H7 (cell line): ENCODE data around the gene CGB1. TPM values are rescaled to one million over a fixed set of nuclear protein-coding genes. Genes with fewer than 3 reads are reported as not detected.
"Not testable (repeated sequence)": the region's sequence is repeated elsewhere in the genome, so short reads cannot be mapped to it uniquely, and the experiment has no call there.

ENCODE experiments used
- DNase-seq: peaks from one replicate; pipeline ENCODE4 v3.0.0; 2012
- H3K27me3 ChIP-seq: 2 replicates; pipeline ENCODE4 v1.6.0; 2011; ENCODE audit warnings: mild to moderate bottlenecking, low read length; ENCODE audit not compliant: control insufficient read depth, insufficient read depth
- H3K36me3 ChIP-seq: replicated peaks from 2 replicates; pipeline ENCODE4 v1.5.1; 2011; ENCODE audit warnings: low read length; ENCODE audit not compliant: control insufficient read depth, insufficient read depth
- H3K4me3 ChIP-seq: 2 replicates; pipeline ENCODE4 v1.5.1; 2011; ENCODE audit warnings: low read depth, mild to moderate bottlenecking, control low read depth, low read length, moderate library complexity; ENCODE audit not compliant: insufficient read depth
- total RNA-seq: library from RNA; depleted of rRNA; stranded (reverse); fragments of >200 nt; shearing (Covaris generic); gene quantifications from 2 replicates; pipeline ENCODE4 v1.2.3, GENCODE V29; 2014

Gene CGB1
- total RNA-seq, 1 experiment from 2014 or later: not detected

DNA sequence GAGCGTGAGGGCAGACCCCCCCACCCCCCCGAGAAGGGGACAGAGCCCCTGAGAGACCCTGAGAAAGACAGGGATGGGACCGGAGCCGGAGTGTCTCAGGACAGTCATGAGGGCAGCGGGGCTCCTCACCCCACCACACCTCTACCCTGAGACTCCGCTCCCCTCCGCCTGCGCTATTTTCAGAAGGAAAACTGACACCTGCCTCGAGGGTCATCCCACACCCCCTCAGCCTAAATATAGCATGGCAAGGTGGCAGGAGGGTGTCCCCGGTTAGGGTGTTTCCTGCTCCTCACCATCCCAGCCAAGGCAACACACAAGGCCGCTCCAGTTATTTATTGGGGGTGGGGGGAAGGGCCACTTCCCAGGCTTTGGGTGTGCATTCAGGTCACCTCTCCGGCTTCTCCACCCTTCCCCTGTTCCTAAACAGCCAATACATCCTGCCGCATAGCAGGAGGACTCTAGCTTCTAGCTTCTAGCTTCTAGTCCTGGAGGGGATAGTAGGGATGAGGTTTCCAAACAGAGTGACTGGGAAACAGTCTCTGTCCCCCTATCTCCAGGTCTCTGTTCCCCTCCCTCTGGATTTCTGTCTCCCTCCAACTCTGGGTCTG is 29.3 kb upstream of the CGB1 start:
- Histone ChIP-seq H3K27me3 (peaks cover 65% of the 10 kb centered on the region), H3K4me3 (no peak overlapping the region), H3K36me3 (no peaks in the 10 kb centered on the region)
- peak; percentile 68 for DNase-seq

DNA sequence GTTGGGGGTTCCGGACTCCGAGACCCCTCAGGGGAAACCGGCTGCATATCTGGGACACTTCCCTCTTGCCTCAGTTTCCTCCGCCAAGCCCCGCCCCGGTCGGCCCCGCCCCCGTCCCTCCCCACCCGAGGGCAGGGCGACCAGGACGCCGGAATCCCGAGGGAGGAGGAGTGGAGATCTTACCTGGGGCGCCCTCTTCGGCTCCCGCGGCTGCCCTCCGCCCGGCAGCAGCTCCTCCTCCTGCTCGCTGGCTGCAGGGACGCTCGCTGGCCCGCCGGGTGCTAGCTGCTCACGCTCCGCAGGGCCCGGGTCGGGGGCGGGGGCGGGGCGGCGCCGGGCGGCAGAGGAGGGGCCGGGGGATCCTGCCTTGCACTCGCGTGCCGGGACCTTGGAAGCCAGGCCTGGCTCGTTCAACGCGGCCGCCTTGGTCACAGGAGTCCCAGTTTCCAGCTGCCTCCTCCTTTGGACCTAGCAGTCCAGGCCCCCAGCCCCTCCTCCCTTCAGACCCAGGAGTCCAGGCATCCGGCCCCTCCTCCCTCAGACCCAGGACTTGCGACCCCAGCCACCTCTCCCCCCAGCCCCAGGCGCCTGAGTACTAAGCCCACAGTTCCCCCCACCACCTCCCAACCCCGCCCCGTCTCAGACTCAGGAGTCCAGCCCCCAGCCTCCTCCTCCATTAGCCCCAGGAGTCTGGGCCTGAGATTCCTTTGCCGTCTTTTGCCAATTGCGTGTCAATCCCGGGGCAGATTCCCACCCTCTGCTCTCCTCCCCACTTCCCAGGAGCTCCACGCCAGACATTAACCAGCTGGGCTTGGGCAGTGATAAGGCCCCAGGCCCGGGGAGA is 28.3 kb upstream of the CGB1 start, which contains the start of gene NTF4:
TSS of gene NTF4 (minus strand) at position 51 of the 844 bp plus-strand sequence. CDS start 2,821 bp downstream, outside the sequence.
- Histone ChIP-seq H3K27me3 (peaks cover 57% of the 10 kb centered on the region), H3K36me3 (no peaks in the 10 kb centered on the region), H3K4me3 (peak within 1 kb of the TSS; percentile 41)
- peak; percentile 97 for DNase-seq

DNA sequence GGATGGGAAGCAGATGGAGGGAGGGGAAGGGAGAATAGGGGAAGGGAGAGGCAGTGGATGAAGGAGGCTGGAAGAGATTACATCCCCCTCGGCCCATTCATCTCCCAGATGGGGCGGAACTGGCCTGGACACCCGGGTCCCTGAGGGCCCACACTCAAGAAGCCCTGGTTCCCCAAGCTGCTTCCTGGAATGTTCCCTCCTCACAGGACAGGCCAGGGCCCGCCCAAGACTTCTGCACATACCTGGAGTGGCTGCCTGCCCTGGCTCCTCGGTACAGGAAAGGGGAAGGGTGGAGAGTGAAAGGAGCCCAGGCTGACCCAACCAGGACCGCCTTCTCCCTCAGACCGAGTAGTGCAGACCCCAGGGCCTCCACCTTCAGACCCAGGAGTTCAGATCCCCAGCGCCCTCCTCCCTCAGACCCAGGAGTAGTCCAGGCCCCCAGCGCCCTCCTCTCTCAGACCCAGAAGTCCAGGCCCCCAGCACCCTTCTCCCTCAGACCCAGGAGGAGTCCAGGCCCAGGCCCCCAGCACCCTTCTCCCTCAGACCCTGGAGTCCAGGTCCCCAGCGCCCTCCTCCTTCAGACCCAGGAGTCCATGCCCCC is 27.4 kb upstream of the CGB1 start:
- Histone ChIP-seq H3K36me3 (no peaks in the 10 kb centered on the region), H3K4me3 (peak overlapping the region; percentile 41; the same call in 1 of the 2 replicates), H3K27me3 (peaks cover 54% of the 10 kb centered on the region)
- DNase-seq: peak; percentile 71

DNA sequence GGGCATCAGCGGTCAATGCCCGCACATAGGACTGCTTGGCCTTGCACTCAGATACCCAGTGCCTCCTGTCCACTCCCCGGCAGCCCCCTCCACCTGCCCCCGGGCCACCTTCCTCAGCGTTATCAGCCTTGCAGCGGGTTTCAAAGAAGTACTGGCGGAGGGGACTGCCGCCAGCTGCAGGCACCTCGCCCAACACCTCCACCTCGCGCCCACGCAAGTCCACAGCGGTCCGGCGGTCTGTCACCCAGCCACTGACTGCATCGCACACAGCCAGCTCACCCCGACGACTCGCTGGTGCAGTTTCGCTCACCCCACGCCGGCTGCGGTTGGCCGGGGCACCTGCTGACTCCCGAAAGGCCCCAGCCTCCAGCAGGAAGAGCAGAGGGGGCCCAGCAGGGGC is 24.8 kb upstream of the CGB1 start:
- peak; percentile 43 for DNase-seq
- Histone ChIP-seq H3K27me3 (peaks cover 59% of the 10 kb centered on the region), H3K36me3 (no peaks in the 10 kb centered on the region), H3K4me3 (no peak overlapping the region)

DNA sequence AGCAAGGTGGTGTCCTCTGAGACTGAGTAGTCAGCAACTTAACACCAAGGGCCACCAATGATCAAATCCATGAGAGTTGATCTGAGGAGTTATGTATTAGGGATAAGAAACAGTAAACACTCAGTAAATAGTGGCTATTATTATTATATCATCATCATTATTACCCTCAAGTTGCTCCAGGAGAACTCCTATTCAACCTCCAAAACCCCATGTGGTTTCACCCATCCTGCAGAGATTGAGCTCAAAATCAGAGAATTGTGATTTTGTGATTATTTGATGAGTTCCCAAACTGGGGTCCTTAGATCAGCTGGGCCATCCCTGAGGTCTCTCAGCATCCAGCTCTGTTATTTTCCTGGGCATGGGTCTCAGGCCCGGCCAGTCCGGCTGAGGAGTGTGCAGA is 24.3 kb upstream of the CGB1 start:
- no peak overlapping the region for H3K4me3 ChIP-seq
- peaks cover 59% of the 10 kb centered on the region for H3K27me3 ChIP-seq
- DNase-seq: no peak
- H3K36me3 ChIP-seq: no peaks in the 10 kb centered on the region

DNA sequence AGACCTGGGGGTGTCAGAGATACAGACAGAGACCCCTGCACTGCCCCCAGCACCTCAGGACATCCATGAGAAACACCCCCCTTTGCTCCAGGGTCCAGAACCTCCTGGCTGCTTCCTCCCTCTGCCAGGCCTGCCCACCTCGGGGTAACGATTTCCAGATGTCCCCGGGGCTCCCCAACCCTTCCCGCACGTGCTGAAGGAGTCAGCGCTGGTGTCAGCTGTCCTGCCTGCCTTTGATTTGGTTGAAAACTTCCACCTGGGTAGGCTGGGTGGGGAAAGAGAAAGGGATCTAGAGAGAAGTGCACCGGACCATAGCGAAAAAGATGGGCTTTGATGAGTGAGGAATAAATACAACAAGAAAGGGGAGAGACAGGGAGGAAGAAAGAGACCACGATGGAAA is 22.4 kb upstream of the CGB1 start:
- H3K4me3 ChIP-seq: no peak overlapping the region
- H3K36me3 ChIP-seq: no peaks in the 10 kb centered on the region
- H3K27me3 ChIP-seq: peaks cover 55% of the 10 kb centered on the region
- DNase-seq: peak; percentile 27

DNA sequence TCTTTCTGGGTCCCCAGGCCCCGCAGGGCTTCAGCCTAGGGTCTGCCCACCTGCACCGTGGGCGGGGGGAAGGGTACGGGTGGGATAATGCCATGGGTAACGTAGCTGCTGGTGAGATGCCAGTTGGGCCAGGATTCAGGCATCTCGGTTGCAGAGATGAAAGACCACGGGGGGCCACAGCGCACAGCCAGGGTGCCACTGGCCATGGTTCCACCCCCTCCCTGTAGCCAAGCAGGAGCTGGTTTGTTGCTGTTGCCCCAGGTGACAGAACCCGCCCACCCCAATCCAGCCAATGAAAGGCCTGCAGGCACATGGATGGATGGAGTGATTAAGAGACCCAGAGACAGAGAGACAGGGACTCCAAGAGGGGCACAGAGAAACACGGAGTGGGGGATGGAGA is 21.9 kb upstream of the CGB1 start:
- Histone ChIP-seq H3K36me3 (no peaks in the 10 kb centered on the region), H3K27me3 (peaks cover 53% of the 10 kb centered on the region), H3K4me3 (no peak overlapping the region)
- peak; percentile 74 for DNase-seq

DNA sequence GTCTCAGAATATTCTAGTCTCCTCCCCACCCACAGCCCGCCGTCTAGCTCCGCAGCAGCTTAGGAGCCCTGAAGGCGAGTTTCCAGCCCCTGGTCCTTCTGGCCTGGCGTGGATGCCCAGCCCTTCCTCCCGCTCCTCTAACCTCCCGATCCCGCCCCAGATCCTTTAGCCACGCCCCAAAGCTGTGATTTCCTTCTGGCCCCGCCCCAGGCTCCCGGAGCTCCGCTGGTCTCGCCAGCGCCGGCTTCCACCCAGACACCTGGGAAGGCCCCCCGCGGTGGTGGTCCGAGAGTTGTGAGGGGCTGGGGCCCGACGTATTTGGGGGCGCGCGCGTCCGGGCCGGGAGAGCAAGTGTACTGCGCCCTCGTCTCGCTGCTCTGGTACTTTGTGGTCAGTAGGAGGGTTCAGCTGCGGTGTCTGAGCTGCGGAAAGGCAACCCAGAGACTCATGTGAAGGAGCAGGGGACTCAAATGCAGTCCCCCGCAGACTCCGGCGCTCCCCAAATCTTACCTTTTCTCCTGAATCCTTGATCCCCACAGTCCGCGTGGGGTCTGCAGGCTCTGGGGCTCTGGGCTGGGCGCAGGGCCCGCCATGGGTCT is 21.0 kb upstream of the CGB1 start, which contains the start of gene CGB7:
TSS of gene CGB7 (minus strand) at position 114 of the 599 bp plus-strand sequence. CDS start 2,374 bp downstream, outside the sequence.
- Histone ChIP-seq H3K27me3 (peaks cover 53% of the 10 kb centered on the region), H3K36me3 (no peaks in the 10 kb centered on the region), H3K4me3 (peak within 1 kb of the TSS; percentile 52; the same call in 1 of the 2 replicates)
- DNase-seq: peak; percentile 95

DNA sequence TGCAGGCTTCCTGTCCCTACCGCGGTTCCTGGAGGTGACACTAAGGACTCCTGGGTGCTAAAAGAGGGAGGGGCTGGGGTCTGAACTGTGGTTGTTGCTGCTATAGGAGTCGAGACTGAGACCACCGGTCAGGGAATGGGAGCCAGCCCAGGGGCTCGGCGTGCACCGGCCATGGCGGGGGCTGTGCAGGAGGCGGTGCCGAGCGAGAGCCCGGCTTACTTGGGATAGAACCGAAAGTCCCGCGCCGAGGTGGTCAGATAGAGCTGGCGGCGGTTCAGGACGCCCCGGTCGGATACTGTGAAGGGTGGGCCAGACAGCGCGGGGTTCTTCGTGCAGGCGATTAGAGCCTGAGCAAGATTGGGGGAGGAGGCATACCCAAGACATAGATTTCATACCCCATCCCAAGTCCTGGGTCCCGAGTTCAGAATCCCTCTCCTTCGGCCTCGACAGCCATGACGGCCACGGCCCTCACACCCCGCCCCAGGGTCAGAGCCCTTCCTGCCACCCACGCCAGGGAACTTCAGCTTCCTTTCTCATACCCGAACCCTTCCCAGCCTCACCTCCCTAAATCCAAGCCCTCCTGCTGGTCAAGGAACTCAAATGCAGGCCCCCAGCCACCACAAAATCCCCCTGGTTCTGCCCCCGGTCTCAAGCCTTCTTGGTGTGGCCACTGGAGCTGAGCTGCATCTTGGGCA is 20.4 kb upstream of the CGB1 start:
- DNase-seq: peak; percentile 57
- H3K36me3 ChIP-seq: not testable (repeated sequence)
- Histone ChIP-seq H3K4me3 (peak overlapping the region; percentile 52; the same call in 1 of the 2 replicates), H3K27me3 (peaks cover 53% of the 10 kb centered on the region)

DNA sequence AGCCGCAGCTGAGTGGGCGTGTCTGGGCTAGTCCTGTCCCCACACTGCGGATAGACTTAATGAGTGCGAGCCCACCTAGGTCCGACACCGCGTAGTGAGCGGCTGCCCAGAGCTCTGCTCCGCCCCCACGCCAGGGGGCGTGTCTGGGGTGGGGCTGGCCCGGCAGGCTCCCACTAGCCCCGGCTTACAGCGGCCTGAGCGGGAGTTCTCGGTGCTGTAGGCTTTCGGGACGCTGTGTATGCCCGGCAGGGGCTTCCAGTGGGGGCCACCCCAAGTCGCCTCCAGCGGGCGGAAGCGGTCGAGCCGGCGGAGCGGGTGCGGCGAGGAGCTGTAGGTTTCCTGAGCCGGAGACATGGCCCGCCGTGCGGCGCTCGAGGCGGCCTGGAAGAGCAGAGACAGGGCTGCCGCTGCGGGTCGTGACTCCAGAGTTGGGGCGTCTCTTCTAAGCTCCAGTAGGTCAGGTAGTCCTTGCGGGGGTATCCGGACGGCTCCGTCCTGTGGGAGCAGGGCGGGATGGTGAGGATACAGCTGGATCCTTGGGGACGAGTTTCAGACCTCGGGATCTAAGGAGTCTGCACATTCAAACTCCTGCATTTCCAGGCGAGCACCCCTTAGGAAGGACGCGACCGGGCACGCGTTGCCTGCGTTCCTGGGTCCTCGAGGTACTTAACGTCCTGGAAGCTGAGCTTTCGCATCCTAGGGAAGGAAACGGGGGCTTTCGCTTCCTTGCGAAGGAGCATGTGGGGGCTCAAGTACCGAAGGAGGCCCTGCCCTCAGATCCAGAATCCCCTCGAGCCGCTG is 19.6 kb upstream of the CGB1 start:
- H3K36me3 ChIP-seq: no peaks in the 10 kb centered on the region
- H3K27me3 ChIP-seq: peaks cover 49% of the 10 kb centered on the region
- peak overlapping the region; percentile 52 for H3K4me3 ChIP-seq
- DNase-seq: peak; percentile 97

DNA sequence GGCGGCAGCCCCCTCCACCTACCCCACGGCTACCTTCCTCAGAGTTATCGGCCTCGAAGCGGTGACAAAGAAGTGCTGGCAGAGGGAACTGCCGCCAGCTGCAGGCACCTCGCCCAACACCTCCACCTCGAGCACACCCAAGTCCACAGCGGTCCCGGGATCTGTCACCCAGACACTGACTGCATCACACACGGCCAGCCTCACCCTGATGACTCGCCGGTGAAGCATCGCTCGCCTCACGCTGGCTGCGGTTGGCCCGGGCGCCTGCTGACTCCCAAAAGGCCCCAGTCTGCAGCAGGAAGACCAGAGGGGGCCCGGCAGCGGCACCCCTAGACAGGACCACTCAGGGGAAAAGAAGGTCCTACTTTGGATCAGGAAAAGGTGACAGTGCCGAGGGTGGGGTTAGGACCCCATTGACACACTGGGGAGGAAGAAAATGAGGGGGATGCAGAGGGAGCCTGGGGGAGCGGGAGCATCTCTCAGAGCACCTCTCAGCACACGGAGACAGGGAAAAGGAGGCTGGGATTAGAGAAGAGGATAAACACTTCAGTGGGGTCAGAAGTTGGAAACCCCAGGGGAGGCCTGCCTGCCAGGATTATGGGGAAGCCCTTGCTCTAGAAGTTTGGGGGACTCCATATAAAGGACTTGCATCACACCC is 13.8 kb upstream of the CGB1 start:
- not testable (repeated sequence) for H3K27me3 ChIP-seq, H3K36me3 ChIP-seq, H3K4me3 ChIP-seq, DNase-seq

DNA sequence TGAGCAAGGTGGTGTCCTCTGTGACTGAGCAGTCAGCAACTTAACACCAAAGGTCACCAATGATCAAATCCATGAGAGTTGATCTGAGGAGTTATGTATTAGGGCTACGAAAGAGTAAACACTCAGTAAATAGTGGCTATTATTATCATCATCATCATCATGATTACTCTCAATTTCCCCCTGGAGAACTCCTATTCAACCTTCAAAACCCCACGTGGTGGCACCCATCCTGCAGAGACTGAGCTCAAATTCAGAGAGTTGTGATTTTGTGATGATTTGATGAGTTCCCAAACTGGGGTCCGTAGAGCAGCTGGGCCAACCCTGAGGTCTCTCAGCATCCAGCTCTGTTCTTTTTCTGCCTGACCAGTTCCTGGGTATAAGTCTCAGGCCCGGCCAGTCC is 13.1 kb upstream of the CGB1 start:
- not testable (repeated sequence) for H3K36me3 ChIP-seq, DNase-seq, H3K4me3 ChIP-seq, H3K27me3 ChIP-seq

DNA sequence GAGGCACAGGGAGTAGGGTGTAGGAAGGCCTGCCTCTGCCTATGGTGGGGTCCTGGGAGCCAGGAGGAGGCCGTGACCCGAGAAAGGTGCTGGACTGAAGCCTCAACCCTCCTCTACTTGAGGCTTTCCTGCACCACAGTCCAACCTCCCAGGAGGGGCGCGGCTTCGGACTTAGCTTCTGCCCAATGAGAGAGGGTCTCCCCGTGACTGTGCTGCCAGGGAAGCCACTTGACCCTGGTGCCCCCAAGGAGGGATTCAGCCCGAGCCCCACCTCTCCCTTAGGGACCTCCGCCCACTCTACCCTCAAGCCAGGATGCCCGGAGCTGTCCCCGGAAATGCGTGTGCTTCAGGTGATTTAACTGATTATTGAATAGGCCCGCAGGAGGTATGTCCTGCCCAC is 12.3 kb upstream of the CGB1 start, which contains the start of gene CGB8:
TSS of gene CGB8 (minus strand) at position 101 of the 400 bp plus-strand sequence. CDS start 372 bp downstream, outside the sequence.
- H3K4me3 ChIP-seq, DNase-seq, H3K36me3 ChIP-seq, H3K27me3 ChIP-seq: not testable (repeated sequence)
